NK-92 treated with Interleukin-12 subunit alpha and Interleukin-12 subunit beta, amount 100 ng/mL, for 24 hours (cell line): ENCODE results near the gene RTN4.
"Not testable (repeated sequence)": the region's sequence is repeated elsewhere in the genome, so short reads cannot be mapped to it uniquely, and the experiment has no call there.

Experiments
- DNase-seq: peaks from one replicate; lab custom pipeline; 2025; lab: John Stamatoyannopoulos, UW

The RTN4 gene

DNA sequence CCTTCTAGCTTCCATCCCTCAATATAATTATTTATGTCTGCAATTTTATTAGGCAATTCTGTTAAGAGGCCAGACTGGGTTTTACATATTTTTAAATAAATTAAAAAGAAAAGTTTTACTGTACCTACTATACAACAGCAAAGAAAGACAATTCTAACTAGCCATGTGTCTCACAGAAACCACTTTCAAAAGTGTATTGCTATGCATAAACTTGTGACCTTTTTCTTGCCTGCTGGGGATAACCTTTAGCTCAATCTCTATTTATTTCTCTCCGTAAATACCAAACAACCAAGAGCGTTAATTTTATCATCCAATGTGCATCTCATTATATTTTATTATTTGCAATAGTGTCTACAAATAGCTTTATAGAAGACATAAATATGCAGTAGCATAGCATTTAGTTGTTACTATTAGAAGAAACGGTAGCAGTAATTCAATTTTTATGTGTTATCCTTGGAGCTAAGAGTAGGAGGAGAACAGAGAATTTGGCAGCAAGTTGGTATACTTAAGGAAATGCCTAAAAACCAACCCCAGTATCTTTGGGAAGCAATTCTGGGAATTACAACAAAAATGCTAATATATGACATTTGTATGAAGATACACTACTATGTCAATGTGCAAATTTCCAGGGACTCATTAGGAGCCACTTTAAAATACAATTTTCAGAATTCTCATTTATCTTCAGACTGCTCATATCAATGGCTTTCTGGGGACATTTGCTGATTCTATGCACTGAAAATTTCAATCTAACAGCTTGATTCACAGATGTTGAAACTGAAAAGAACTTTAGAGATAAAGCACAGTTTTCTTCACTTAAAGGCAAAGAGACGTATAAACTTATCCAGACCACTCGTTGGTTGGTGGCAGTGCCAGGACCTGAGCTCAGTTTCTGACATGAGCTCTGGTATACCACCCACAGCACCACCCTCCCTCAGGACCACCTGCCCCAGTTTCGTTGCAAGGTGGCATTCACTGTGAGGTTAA is 23.0 kb upstream of the RTN4 start:
- DNase-seq, result no peak

DNA sequence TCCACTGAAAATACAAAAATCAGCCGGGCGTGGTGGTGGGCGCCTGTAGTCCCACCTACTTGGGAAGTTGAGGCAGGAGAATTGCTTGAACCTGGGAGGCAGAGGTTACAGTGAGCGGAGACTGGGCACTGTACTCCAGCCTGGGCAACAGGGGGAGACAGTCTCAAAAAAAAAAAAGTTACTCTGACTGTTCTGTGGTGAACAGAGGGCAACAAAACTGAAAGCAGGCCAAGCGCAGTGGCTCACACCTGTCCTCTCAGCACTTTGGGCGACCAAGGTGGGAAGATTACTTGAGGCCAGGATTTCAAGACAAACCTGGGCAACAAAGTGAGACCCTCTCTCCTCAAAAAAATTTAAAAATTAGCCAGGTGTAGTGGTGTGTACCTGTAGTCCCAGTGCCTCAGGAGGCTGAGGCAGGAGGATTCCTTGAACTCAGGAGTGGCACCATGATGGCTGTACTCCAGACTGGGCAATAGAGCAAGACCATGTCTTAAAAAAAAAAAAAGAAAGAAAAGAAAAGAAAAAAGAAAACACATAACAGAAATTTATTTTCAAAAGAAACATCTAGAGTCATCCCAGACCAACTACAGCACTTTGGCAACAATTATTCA is 13.6 kb upstream of the RTN4 start:
- no peak for DNase-seq

DNA sequence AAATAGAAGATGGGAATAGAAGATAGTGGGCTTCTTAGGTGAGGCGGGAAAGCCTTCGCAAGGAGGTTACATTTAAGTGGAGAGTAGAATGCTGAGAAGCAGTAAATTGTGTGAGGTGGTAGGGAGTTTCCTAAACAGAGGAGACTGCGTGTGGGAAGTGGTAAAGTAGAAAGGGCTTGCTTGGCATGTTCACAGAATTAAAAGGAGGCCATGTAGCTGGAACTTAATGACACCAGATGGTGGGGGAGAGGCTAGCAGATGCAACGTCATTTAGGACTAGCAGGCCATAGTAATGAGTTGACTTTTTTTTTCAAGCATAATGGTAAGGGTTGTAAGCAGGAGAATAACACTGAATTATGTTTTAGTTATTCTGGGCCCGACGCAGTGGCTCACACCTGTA is 13.0 kb upstream of the RTN4 start:
- DNase-seq, result no peak

- DNase-seq, result no peak
These were observed 12.5 kb upstream of the RTN4 start for GRCh38 chr2:55062754-55063153.

- no peak for DNase-seq
These were observed 11.5 kb upstream of the RTN4 start for GRCh38 chr2:55061523-55062344.

DNA sequence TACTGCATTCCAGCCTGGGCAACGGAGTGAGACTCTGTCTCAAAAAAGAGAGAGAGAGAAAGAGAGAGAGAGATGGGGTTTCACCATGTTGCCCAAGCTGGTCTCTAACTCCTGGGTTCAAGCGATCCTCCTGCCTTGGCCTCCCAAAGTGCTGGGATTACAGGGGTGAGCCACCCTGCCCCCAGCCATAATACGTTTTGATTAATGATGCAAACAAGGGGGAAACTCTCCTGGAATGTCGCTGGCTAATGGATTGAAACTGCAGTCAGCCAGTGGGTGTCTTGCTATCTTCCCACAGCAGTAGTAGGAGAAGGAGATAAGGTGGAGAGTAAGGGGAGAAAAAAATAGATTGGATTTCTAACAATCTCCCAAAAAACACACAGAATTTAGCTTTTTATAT is 9.5 kb upstream of the RTN4 start:
- no peak for DNase-seq

GRCh38 chr2:55057474-55057873 is 7.2 kb upstream of the RTN4 start:
- no peak for DNase-seq

GRCh38 chr2:55056024-55056521 is 5.8 kb upstream of the RTN4 start:
- no peak for DNase-seq

- no peak for DNase-seq
These were observed 4.0 kb upstream of the RTN4 start for GRCh38 chr2:55054106-55054875.

GRCh38 chr2:55053225-55053624 is 3.0 kb upstream of the RTN4 start:
- DNase-seq, result not testable (repeated sequence)

GRCh38 chr2:55052129-55053061 is 2.1 kb upstream of the RTN4 start:
- no peak for DNase-seq

- peak; percentile 8 for DNase-seq
These were observed 995 bp upstream of the RTN4 start for GRCh38 chr2:55051026-55051866.

GRCh38 chr2:55049821-55050099 is 491 bp downstream of the RTN4 start:
- DNase-seq, result no peak

DNA sequence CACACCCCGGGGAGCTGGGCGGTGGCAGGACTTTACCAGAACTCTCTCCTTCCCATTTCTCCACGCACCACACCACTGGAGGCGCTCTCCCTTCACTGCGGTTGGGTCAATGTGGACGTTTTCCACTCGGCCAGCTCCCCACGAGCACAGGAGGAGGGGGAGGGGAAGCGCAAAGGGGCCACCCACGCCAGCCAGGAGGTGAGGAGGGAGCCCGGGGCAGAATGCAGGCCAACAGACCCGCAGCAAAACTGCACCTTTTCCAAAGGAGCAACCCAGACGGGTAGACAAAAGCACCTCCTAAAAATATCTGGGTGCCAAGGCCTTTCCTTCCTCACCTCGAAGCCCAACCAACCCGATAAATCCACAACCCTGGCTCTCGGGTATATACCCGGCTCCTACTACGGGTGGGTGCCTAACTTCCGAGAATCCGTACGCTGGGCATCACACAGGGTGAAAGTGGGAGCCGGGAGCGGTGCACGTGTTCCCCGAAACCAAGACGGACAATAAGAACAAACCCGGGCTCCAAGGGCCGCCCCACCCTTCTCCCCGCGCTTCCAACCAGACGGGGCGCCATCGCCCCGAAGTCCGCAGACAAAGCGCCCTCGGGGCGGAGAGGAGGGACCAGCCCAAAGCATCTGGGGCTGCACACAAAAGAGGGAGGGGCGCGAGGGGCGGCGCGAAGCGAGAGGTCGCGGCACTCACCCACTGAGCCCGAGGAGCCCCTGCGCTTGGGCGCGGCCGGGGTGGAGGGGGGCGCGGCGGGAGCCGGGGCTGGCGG is 1.0 kb downstream of the RTN4 start:
- DNase-seq, result peak; percentile 48

DNA sequence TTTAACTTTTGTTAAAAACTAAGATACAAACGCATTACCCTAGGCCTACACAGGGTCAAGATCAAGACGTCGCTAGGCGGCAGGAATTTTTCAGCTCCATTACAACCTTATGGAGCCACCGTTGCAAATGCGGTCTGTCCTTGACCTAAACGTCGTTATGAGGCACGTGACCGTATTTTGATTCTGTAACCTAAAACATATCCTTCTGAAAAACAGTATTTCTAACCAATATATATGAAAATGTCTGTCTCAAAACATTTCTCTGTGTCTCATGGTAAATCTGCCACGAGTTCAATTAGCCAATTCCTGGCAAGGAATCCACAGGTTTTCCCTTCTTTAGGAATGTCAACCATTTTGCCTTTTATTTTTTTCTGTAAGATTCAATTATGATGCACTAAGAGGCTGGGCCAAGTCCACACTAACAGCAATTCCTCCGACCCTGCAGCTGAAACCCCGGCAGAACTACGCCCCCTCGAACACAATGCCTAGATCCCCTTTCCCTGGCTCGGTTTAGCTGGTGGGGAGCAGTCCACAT is 1.7 kb downstream of the RTN4 start:
- no peak for DNase-seq

DNA sequence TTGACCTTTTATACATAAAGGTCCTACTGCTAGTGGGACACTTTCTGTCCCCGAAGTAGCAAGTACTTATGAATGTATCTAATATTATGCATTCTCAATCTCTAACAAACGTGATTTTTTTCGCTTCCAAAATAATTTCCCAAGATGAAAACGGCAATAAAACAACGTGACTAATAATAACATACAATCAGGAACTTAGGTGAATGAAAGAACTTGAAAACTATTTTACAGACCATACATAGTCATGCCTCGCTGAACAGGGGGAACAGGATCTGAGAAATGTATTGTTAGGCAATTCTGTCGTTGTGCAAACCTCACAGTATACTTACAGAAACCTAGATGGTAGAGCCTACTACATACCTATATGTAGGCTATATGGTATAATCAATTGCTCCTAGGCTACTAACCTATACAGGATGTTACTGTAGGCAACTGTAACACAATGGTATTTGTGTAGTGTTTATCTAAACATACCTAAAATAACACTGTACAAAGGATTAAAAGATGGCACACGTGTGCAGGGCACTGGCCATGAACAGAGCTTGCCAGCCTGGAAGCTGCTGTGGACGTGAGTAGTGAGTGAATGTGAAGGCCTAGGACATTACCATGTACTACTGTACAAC is 2.5 kb downstream of the RTN4 start:
- DNase-seq, result no peak

GRCh38 chr2:55045780-55046179 is 4.5 kb downstream of the RTN4 start:
- DNase-seq, result no peak

DNA sequence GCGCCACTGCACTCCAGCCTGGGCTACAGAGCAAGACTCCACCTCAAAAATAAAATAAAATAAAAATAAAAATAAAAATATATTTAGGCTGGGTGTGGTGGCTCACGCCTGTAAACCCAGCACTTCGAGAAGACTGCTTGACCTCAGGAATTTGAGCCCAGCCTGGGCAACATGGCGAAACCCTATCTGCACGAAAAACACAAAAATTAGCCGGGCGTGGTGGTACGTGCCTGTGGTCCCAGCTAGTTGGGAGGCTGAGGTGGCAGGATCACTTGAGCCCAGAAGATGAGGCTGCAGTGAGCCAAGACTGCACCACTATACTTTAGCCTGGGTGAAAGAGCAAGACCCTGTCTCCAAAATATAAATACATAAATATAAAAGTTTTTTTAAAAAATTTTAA is 6.4 kb downstream of the RTN4 start:
- no peak for DNase-seq
